Melanocyte of skin (primary cell): Measurements from ENCODE around the gene FBXO8. TPM values are rescaled to one million over a fixed set of nuclear protein-coding genes. Genes with fewer than 3 reads are reported as not detected.

Experiments used
- total RNA-seq, 2 donors: library from RNA; depleted of rRNA; stranded (reverse); fragments of >200 nt; gene quantifications; 2 replicates each; pipeline ENCODE4 v1.2.3, GENCODE V29; 2012

The FBXO8 gene
- 10 to 100 TPM; 21.7 to 27.0 TPM for total RNA-seq

GRCh38 chr4:174283507-174284471, at the start of gene FBXO8, which contains the start of gene CEP44:
TSS of gene FBXO8 (minus strand) at chr4:174283667. CDS start at chr4:174263092, 20,575 bp downstream.
TSS of gene CEP44 (plus strand) at chr4:174283911. CDS start at chr4:174299122, 15,211 bp downstream.

Other genes with a start within 250 kb of the FBXO8 start
- gene CEP44, start 244 bp upstream of the FBXO8 start, total RNA-seq, result 10 to 100 TPM in 1 of 2 donors, 1 to 10 TPM in 1; 6.2 to 10.3 TPM
- 1 to 10 TPM; 7.7 to 7.9 TPM for gene HPGD, start 238.8 kb upstream of the FBXO8 start, total RNA-seq